ENCODE measurements around the gene KIF6. TPM values are rescaled to one million over a fixed set of nuclear protein-coding genes. Genes with fewer than 3 reads are reported as not detected.

Gene KIF6
- total RNA-seq, 4 donors from 2014 or later: under 0.01 to 0.34 (median 0.19) TPM; not detected in 1

DNA sequence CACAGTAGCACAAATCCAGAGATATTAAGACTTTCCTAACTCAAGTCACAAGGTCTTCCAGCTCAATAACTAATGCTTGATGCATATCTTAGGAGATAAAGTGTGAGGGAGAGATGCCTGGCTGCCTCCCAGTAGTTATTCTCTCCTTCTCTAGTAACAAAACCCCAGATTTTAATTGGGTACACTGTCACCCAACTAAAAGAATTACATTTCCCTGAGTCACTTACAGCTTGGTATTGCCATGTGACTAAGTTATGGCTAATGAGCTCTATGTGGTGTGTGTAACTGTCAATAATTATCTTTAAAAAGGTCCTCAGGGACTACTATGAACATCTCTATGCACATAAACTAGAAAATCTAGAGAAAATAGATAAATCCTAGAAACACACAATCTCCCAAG, 32.0 kb downstream of the KIF6 start:
- TF ChIP-seq, protein P1, sequence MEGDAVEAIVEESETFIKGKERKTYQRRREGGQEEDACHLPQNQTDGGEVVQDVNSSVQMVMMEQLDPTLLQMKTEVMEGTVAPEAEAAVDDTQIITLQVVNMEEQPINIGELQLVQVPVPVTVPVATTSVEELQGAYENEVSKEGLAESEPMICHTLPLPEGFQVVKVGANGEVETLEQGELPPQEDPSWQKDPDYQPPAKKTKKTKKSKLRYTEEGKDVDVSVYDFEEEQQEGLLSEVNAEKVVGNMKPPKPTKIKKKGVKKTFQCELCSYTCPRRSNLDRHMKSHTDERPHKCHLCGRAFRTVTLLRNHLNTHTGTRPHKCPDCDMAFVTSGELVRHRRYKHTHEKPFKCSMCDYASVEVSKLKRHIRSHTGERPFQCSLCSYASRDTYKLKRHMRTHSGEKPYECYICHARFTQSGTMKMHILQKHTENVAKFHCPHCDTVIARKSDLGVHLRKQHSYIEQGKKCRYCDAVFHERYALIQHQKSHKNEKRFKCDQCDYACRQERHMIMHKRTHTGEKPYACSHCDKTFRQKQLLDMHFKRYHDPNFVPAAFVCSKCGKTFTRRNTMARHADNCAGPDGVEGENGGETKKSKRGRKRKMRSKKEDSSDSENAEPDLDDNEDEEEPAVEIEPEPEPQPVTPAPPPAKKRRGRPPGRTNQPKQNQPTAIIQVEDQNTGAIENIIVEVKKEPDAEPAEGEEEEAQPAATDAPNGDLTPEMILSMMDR (IDR thresholded peaks at IDR 0.05; ENCODE audit: low read depth): no peak

DNA sequence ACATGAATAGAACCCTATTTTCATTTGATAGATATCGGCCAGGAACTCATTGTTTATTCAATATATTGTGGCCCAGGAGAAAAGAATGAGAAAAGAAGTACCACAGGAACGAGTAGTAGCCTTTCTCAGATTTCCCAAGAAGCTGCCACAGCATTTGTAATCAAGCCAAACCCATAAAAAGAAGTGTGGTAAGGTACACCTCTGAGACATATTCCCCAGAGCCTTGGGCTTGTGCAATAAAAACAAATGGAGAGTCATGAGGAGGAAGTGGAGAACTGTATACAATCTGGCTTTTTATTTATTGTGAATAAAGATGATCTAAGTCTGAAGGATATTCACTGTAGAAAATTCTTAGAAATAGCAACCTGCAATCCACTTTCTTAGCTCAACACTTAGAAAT, 36.7 kb downstream of the KIF6 start:
- TF ChIP-seq, protein P1 (IDR thresholded peaks at IDR 0.05; ENCODE audit: low read depth): no peak

DNA sequence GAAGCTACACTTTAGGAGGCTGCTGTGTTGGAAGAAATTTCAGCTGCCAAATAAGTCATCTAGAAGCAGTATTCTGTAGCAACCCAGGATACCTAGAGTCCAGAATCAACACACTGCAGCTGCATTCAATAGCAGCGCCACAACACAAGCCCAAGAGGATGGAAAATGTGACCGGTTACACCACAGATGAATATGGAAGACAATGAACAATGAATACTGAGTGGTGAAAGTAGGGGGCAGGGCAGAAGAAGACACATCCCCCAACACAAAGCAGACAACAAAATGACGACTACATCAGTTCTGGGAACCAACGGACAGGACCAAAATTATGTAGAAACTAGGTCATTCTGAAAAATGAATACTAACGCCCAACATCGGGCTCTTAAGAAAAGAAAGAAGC, 38.2 kb downstream of the KIF6 start:
- TF ChIP-seq, protein P1 (IDR thresholded peaks at IDR 0.05; ENCODE audit: low read depth): no peak

DNA sequence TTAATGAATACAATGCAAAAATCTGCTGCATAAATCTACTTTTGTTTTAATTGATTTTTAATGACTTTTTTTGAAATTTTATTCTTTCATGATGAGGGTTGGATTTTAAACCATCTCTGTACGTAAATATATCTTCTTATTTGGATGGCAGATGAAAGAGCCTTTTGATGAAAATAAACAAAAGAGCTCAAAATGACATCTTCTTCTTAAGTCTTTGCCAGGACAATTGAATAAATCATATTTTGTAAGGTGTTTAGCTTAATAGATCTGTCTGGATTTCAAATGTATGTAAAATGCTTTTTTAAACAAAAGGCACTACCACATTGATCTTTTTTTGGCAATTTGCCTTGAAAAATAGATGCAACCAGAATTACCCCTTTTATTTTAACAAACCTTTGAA, 39.3 kb downstream of the KIF6 start:
- TF ChIP-seq, protein P1 (IDR thresholded peaks at IDR 0.05; ENCODE audit: low read depth): no peak

DNA sequence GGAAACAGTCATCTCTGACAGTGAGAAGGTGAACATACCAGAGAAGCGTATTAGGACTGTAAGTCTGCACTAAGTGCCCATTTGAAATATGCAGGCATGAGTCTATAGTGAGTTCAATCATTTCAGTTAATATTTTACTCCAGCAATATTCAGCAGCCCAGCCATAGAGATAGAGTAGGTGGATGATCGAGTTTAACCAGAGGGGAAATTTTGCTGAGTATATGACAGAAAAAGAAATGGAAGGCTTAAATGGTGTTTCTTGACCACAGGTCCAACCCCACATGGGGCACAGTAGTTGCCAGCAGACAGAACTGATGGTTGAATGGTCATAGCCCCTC, 39.8 kb downstream of the KIF6 start:
- TF ChIP-seq, protein P1 (IDR thresholded peaks at IDR 0.05; ENCODE audit: low read depth): no peak

DNA sequence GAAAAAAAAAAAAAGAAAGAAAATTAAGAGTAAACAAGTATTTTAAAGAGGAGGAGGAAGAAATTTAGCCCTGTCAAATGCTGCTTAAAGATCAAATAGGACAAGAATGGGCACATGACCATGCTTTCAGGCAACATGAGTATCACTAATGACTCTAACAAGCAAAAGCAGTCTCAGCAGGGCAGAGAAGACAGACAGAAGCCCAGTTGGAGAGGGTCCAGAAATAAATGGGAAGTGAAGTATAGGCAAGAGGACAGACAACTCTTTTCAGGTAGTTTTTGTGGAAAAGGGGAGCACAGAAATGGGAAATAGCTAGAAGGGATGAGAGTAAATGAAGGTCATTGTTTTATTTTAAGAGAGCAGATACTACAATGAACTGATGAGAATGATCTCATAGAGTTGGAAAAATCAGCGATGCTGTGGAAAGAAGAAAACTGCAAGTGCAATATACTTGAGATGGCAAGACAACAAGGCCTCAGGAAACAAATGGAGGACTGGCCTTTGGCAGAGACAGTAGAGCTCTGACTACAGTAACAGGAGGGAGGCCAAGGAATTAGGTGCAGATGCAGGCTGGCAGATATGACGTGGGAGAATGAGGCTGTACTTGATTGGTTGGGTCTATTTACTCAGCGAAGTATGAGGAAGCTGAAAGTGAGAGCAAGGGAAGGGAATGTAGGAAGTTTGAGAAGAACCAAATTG, 40.3 kb downstream of the KIF6 start:
- TF ChIP-seq, protein P1 (IDR thresholded peaks at IDR 0.05; ENCODE audit: low read depth): no peak

DNA sequence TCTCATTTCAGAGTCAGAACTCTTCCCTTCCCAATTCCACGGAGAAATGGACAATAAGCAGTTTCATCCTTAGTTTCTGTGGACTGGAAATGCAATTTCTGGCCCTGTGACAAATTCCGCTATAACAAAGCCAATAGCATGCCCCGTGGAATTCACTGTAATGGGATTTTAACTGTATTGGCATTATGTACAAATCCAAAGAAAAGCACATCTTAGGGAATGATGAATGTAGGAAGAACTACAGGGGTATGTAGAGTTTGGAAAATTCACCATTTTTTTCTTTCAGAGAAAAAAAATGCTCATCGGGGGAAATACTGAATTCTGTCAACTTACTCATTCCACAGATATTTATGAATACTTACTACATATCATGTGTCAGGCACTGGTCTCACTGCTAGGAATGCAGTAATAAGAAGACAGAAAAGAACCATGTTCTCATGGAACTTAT, 43.5 kb downstream of the KIF6 start:
- TF ChIP-seq, protein P1 (IDR thresholded peaks at IDR 0.05; ENCODE audit: low read depth): no peak
